ENCODE data around the gene MED13L.

DNA sequence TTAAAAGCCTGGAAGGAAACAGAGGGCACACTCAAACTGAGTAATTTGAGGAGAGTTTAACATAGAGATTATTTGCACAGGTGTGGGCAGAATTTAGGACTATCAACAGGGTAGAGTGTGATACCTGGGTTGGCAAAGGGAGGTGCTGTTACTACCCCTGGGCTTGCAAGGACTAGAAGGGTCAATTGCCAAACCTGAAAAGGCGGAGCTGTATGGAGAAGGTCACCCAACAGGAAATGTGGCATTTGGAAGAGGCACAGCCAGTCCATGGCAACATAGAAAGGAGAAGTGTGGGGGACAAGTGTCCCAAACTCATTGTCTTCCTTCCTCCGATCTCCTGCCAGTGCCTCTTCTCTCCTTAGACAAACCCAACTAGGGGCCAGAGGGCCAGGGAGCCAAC is 21.6 kb upstream of the MED13L start:
- TF ChIP-seq, protein P1, sequence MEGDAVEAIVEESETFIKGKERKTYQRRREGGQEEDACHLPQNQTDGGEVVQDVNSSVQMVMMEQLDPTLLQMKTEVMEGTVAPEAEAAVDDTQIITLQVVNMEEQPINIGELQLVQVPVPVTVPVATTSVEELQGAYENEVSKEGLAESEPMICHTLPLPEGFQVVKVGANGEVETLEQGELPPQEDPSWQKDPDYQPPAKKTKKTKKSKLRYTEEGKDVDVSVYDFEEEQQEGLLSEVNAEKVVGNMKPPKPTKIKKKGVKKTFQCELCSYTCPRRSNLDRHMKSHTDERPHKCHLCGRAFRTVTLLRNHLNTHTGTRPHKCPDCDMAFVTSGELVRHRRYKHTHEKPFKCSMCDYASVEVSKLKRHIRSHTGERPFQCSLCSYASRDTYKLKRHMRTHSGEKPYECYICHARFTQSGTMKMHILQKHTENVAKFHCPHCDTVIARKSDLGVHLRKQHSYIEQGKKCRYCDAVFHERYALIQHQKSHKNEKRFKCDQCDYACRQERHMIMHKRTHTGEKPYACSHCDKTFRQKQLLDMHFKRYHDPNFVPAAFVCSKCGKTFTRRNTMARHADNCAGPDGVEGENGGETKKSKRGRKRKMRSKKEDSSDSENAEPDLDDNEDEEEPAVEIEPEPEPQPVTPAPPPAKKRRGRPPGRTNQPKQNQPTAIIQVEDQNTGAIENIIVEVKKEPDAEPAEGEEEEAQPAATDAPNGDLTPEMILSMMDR (IDR thresholded peaks at IDR 0.05) = no peak
- no peak for TF ChIP-seq POLR2A (IDR thresholded peaks at IDR 0.05)

Data from thyroid gland (tissue), 4 donors.